ENCODE measurements around the gene DLG2.
A peak's percentile ranks its signal among the peaks of the same experiment; 100 is the strongest.

Gene DLG2

GRCh38 chr11:83648610-83649527 lies 1978.3 kb downstream of the DLG2 start:
- Histone ChIP-seq H3K79me2 (ENCODE audit: low read length) (no peaks in the 10 kb centered on the region), H2AFZ (ENCODE audit: low read depth, low read length) (no peak overlapping the region), H4K20me1 (ENCODE audit: insufficient read depth, low read length) (no peaks in the 10 kb centered on the region), H3K4me3 (ENCODE audit: low read length) (no peak overlapping the region), H3K27ac (ENCODE audit: low read length) (no peak overlapping the region), H3K9me3 (ENCODE audit: insufficient read depth, low read length) (no peaks in the 10 kb centered on the region), H3K9ac (ENCODE audit: low read length) (no peak overlapping the region), H3K36me3 (replicated peaks; ENCODE audit: low read depth, low read length) (no peaks in the 10 kb centered on the region), H3K27me3 (ENCODE audit: low read depth, low read length) (peaks cover 51% of the 10 kb centered on the region), H3K4me1 (ENCODE audit: low read length) (no peaks in the 10 kb centered on the region), H3K4me2 (ENCODE audit: low read length) (no peak overlapping the region)
- TF ChIP-seq EZH2phosphoT487 (IDR thresholded peaks at IDR 0.05; ENCODE audit: low read depth), result no peak
- no peak for TF ChIP-seq CTCF (IDR thresholded peaks at IDR 0.05; ENCODE audit: low read depth, low read length)

- no peak for TF ChIP-seq EZH2phosphoT487 (IDR thresholded peaks at IDR 0.05; ENCODE audit: low read depth)
- no peak for TF ChIP-seq CTCF (IDR thresholded peaks at IDR 0.05; ENCODE audit: low read depth, low read length)
- Histone ChIP-seq H3K36me3 (replicated peaks; ENCODE audit: low read depth, low read length) (no peaks in the 10 kb centered on the region), H3K9me3 (ENCODE audit: insufficient read depth, low read length) (no peaks in the 10 kb centered on the region)
Observed at GRCh38 chr11:83645561-83645960, 1981.6 kb downstream of the DLG2 start.

GRCh38 chr11:83643115-83643514 lies 1984.0 kb downstream of the DLG2 start:
- Histone ChIP-seq H3K4me3 (ENCODE audit: low read length) (no peak overlapping the region), H3K79me2 (ENCODE audit: low read length) (no peaks in the 10 kb centered on the region), H2AFZ (ENCODE audit: low read depth, low read length) (no peak overlapping the region), H3K9ac (ENCODE audit: low read length) (no peak overlapping the region), H3K4me2 (ENCODE audit: low read length) (peak overlapping the region; percentile 21; the same call in 1 of the 2 replicates), H3K27ac (ENCODE audit: low read length) (no peak overlapping the region), H3K36me3 (replicated peaks; ENCODE audit: low read depth, low read length) (no peaks in the 10 kb centered on the region), H3K27me3 (ENCODE audit: low read depth, low read length) (peaks cover 72% of the 10 kb centered on the region), H3K4me1 (ENCODE audit: low read length) (peaks cover 10% of the 10 kb centered on the region), H3K9me3 (ENCODE audit: insufficient read depth, low read length) (no peaks in the 10 kb centered on the region), H4K20me1 (ENCODE audit: insufficient read depth, low read length) (no peaks in the 10 kb centered on the region)
- no peak for TF ChIP-seq CTCF (IDR thresholded peaks at IDR 0.05; ENCODE audit: low read depth, low read length)
- TF ChIP-seq EZH2phosphoT487 (IDR thresholded peaks at IDR 0.05; ENCODE audit: low read depth), result no peak

More at GRCh38 chr11:83645561-83645960, 1981.6 kb downstream of the DLG2 start:
- Histone ChIP-seq H3K79me2 (ENCODE audit: low read length) (no peaks in the 10 kb centered on the region), H2AFZ (ENCODE audit: low read depth, low read length) (no peak overlapping the region), H3K27me3 (ENCODE audit: low read depth, low read length) (peaks cover 68% of the 10 kb centered on the region), H3K27ac (ENCODE audit: low read length) (no peak overlapping the region), H3K4me1 (ENCODE audit: low read length) (peaks cover 10% of the 10 kb centered on the region), H3K9ac (ENCODE audit: low read length) (no peak overlapping the region), H3K4me2 (ENCODE audit: low read length) (no peak overlapping the region), H4K20me1 (ENCODE audit: insufficient read depth, low read length) (no peaks in the 10 kb centered on the region), H3K4me3 (ENCODE audit: low read length) (no peak overlapping the region)

- Histone ChIP-seq H4K20me1 (ENCODE audit: insufficient read depth, low read length) (no peaks in the 10 kb centered on the region), H3K27ac (ENCODE audit: low read length) (no peak overlapping the region), H3K4me3 (ENCODE audit: low read length) (no peak overlapping the region), H3K4me1 (ENCODE audit: low read length) (peaks cover 10% of the 10 kb centered on the region), H2AFZ (ENCODE audit: low read depth, low read length) (no peak overlapping the region), H3K27me3 (ENCODE audit: low read depth, low read length) (peaks cover 72% of the 10 kb centered on the region), H3K9ac (ENCODE audit: low read length) (no peak overlapping the region), H3K79me2 (ENCODE audit: low read length) (no peaks in the 10 kb centered on the region), H3K4me2 (ENCODE audit: low read length) (no peak overlapping the region), H3K9me3 (ENCODE audit: insufficient read depth, low read length) (no peaks in the 10 kb centered on the region), H3K36me3 (replicated peaks; ENCODE audit: low read depth, low read length) (no peaks in the 10 kb centered on the region)
- no peak for TF ChIP-seq CTCF (IDR thresholded peaks at IDR 0.05; ENCODE audit: low read depth, low read length)
- TF ChIP-seq EZH2phosphoT487 (IDR thresholded peaks at IDR 0.05; ENCODE audit: low read depth), result no peak
Observed at GRCh38 chr11:83642500-83642899, 1984.6 kb downstream of the DLG2 start.
